GM12801 (cell line): ENCODE results near the gene PCDHGC3.

Source experiments
- CTCF ChIP-seq: IDR thresholded peaks from one replicate; pipeline ENCODE4 v1.5.1; 2011; ENCODE audit warnings: control low read depth; ENCODE audit not compliant: insufficient read length; ENCODE audit errors: extremely low read depth

Gene PCDHGC3

GRCh38 chr5:141506381-141507155 lies 30.8 kb downstream of the PCDHGC3 start:
- TF ChIP-seq CTCF: no peak

GRCh38 chr5:141507387-141508091 lies 31.8 kb downstream of the PCDHGC3 start:
- no peak for TF ChIP-seq CTCF

- TF ChIP-seq CTCF: no peak
These were observed 32.7 kb downstream of the PCDHGC3 start for GRCh38 chr5:141508440-141508797.

- no peak for TF ChIP-seq CTCF
These were observed 33.2 kb downstream of the PCDHGC3 start for GRCh38 chr5:141508798-141509611.

GRCh38 chr5:141510160-141510559 lies 34.4 kb downstream of the PCDHGC3 start:
- TF ChIP-seq CTCF: no peak

- no peak for TF ChIP-seq CTCF
These were observed 35.3 kb downstream of the PCDHGC3 start for GRCh38 chr5:141510850-141511601.
